HepG2 (cell line): ENCODE measurements around the gene STX8. TPM values are rescaled to one million over a fixed set of nuclear protein-coding genes. Genes with fewer than 3 reads are reported as not detected.

Source experiments
- ATAC-seq: fragments of 200-7000 bp; cut with Tn5 transposase; 3 replicates; pipeline ENCODE4 v1.9.1; 2020; ENCODE audit warnings: mild to moderate bottlenecking, moderate library complexity
- BruUV-seq: library from RNA; stranded (reverse); fragments of 400-500 nt; replicated peaks from 2 replicates; lab custom pipeline; 2021; lab: Mats Ljungman, UMichigan
- CTCF ChIA-PET: fragments of 300-600 bp; formaldehyde crosslinking; extraction: SDS; loops from one replicate; lab custom pipeline; 2021; ENCODE audit warnings: low total read pairs, inconsistent platforms, low intra/inter-chr PET ratio; lab: Yijun Ruan, JAX
- POLR2A ChIA-PET: fragments of 350-600 bp; sonication (Branson Sonifier 250); formaldehyde crosslinking; loops from one replicate; lab custom pipeline; 2020; ENCODE audit warnings: antibody characterized with exemption, inconsistent platforms; lab: Yijun Ruan, JAX
- DNase-seq: peaks from one replicate; pipeline ENCODE4 v3.0.0-alpha.2; 2015; ENCODE audit warnings: low spot score
- FAIRE-seq: peaks from 3 replicates; lab custom pipeline; 2011; peaks lifted over from hg19 to GRCh38; lab: Jason Lieb, UNC
- H2AFZ ChIP-seq: one replicate; pipeline ENCODE4 v1.6.1; 2011; ENCODE audit warnings: low read length, inconsistent platforms
- H3K27ac ChIP-seq: fragments of 300-600 bp; 3 replicates; pipeline ENCODE4 v1.8.0; 2011; ENCODE audit warnings: mixed run types, mild to moderate bottlenecking, mixed read lengths, low read length, inconsistent platforms; ENCODE audit not compliant: insufficient read depth; ENCODE audit errors: extremely low read length
- H3K27me3 ChIP-seq, 2 experiments: fragments of 200-600 bp in 1 of 2; 2 replicates in 1 of 2; 3 replicates in 1 of 2; pipeline versions ENCODE4 v1.6.0 to v1.8.0; 2011; ENCODE audit warnings: low read length in 2 of 2, mild to moderate bottlenecking in 2 of 2, moderate library complexity in 2 of 2, inconsistent platforms in 1 of 2; ENCODE audit not compliant: insufficient read depth in 2 of 2, control insufficient read depth in 1 of 2
- H3K36me3 ChIP-seq, 2 experiments: fragments of 200-600 bp in 1 of 2; replicated peaks in 1 of 2; 2 replicates in 1 of 2; 3 replicates in 1 of 2; pipeline versions ENCODE4 v1.5.1 to v1.8.0; 2011; ENCODE audit warnings: low read length in 2 of 2, inconsistent platforms in 1 of 2; ENCODE audit not compliant: insufficient read depth in 2 of 2, control insufficient read depth in 1 of 2
- H3K4me1 ChIP-seq: 2 replicates; pipeline ENCODE4 v1.5.1; 2012; ENCODE audit warnings: low read length, inconsistent platforms; ENCODE audit not compliant: insufficient read depth
- H3K4me2 ChIP-seq: 2 replicates; pipeline ENCODE4 v1.6.0; 2011; ENCODE audit warnings: low read depth, low read length, inconsistent platforms
- H3K4me3 ChIP-seq, 3 experiments: fragments of 200-600 bp in 1 of 3; sonication (generic), shearing (Covaris generic) in 1 of 3; replicated peaks in 1 of 3; 2 replicates each; pipeline ENCODE4 v1.5.1; 2011 to 2016; ENCODE audit warnings: low read length in 3 of 3, inconsistent platforms in 2 of 3, low read depth in 2 of 3, mild to moderate bottlenecking in 2 of 3, control low read depth in 1 of 3, mixed read lengths in 1 of 3; ENCODE audit not compliant: insufficient read depth in 1 of 3
- H3K79me2 ChIP-seq: one replicate; pipeline ENCODE4 v1.6.1; 2011; ENCODE audit warnings: low read length, inconsistent platforms; ENCODE audit not compliant: insufficient read depth
- H3K9ac ChIP-seq: 2 replicates; pipeline ENCODE4 v1.6.0; 2011; ENCODE audit warnings: mild to moderate bottlenecking, low read depth, low read length, inconsistent platforms; ENCODE audit not compliant: insufficient read depth
- H3K9me3 ChIP-seq: 2 replicates; pipeline ENCODE4 v1.5.1; 2012; ENCODE audit warnings: mild to moderate bottlenecking, low read length
- H4K20me1 ChIP-seq: 2 replicates; pipeline ENCODE4 v1.6.0; 2011; ENCODE audit warnings: inconsistent platforms, mild to moderate bottlenecking, low read length, moderate library complexity; ENCODE audit not compliant: insufficient read depth
- GATA4 ChIP-seq: sonication (generic); IDR thresholded peaks from 2 replicates; pipeline ENCODE4 v1.6.1; 2016; ENCODE audit warnings: antibody characterized with exemption, low read depth, borderline replicate concordance
- KLF16 ChIP-seq, 2 experiments: sonication (generic) in 1 of 2; formaldehyde crosslinking in 1 of 2; IDR thresholded peaks; 2 replicates each; pipeline versions ENCODE4 v1.6.1 to v1.8.0; 2016 to 2023; ENCODE audit warnings: missing genetic modification reagents in 2 of 2, missing compliant biosample characterization in 1 of 2
- SRSF1 ChIP-seq: fragments of 200-400 bp; formaldehyde crosslinking; optimal IDR thresholded peaks from 2 replicates; pipeline ENCODE3; 2017; ENCODE audit warnings: mild to moderate bottlenecking, low read depth, low read length, moderate library complexity
- ZNF354B ChIP-seq: sonication (generic); formaldehyde crosslinking; IDR thresholded peaks from 2 replicates; pipeline ENCODE4 v1.8.0; 2022; ENCODE audit warnings: mild to moderate bottlenecking, missing genetic modification reagents
- ZNF556 ChIP-seq: sonication (generic); formaldehyde crosslinking; IDR thresholded peaks from 2 replicates; pipeline ENCODE4 v1.4.0; 2020; ENCODE audit warnings: mild to moderate bottlenecking, missing genetic modification reagents, borderline replicate concordance
- WGBS: methylation state at CpG from one replicate; pipeline ENCODE4 v1.1.6; 2017; ENCODE audit warnings: low lambda C conversion rate; 5-methylcytosine and 5-hydroxymethylcytosine counted together
- in situ Hi-C: cut with HindIII; loops from 2 replicates; pipeline ENCODE4 v1.10.0; 2017; ENCODE audit warnings: low pct_unique_long_range_greater_than_20kb; ENCODE audit not compliant: extremely low pct_ligation_motif_present
- intact Hi-C: fragments of 100-400 bp; cut with micrococcal nuclease; formaldehyde crosslinking; loops from one replicate; pipeline ENCODE4 v1.10.0; 2022; ENCODE audit not compliant: unreplicated experiment
- polyA plus RNA-seq, 8 experiments: library from polyadenylated mRNA; depleted of rRNA in 3 of 8; stranded (reverse) in 7 of 8; unstranded in 1 of 8; fragments of >200 nt; fragmentation: Illumina TruSeq in 4 of 8; extraction: Trizol in 4 of 8; gene quantifications; 2 replicates each; pipeline versions ENCODE4 v1.2.1 to v1.2.3, GENCODE V29; 2011 to 2016; ENCODE audit warnings: low read depth in 4 of 8, missing spikeins in 1 of 8, mixed read lengths in 1 of 8; ENCODE audit not compliant: insufficient read depth in 1 of 8
- total RNA-seq, 5 experiments: library from RNA; depleted of rRNA; stranded (reverse); fragments of >200 nt; fragmentation: Illumina TruSeq; extraction: Trizol; gene quantifications; 2 replicates each; pipeline ENCODE4 v1.2.3, GENCODE V29; 2016; ENCODE audit warnings: low read depth in 1 of 5
- TF ChIP-seq, protein P1 (sequence below): sonication (generic); formaldehyde crosslinking; IDR thresholded peaks from 2 replicates; pipeline ENCODE4 v1.4.0; 2020; ENCODE audit warnings: missing genetic modification reagents; ENCODE audit errors: not compliant biosample characterization
- TF ChIP-seq, protein P2 (sequence below): sonication (generic); formaldehyde crosslinking; IDR thresholded peaks from 2 replicates; pipeline ENCODE4 v1.4.0; 2020; ENCODE audit warnings: missing genetic modification reagents
- TF ChIP-seq, protein P3 (sequence below): sonication (generic); formaldehyde crosslinking; IDR thresholded peaks from 2 replicates; pipeline ENCODE4 v1.8.0; 2022; ENCODE audit warnings: missing genetic modification reagents, mild to moderate bottlenecking, moderate library complexity, borderline replicate concordance
- TF ChIP-seq, protein P4 (sequence below): sonication (generic); formaldehyde crosslinking; IDR thresholded peaks from 2 replicates; pipeline ENCODE4 v1.8.1; 2023; ENCODE audit warnings: mild to moderate bottlenecking, missing genetic modification reagents
- TF ChIP-seq, protein P5 (sequence below): sonication (generic); formaldehyde crosslinking; IDR thresholded peaks from 2 replicates; pipeline ENCODE4 v1.5.1; 2020; ENCODE audit warnings: missing genetic modification reagents, mild to moderate bottlenecking, borderline replicate concordance
- TF ChIP-seq, protein P6 (sequence below), 2 experiments: sonication (generic) in 1 of 2; formaldehyde crosslinking in 1 of 2; IDR thresholded peaks; 2 replicates each; pipeline versions ENCODE4 v1.5.1 to v1.6.1; 2011 to 2020; ENCODE audit warnings: borderline replicate concordance in 1 of 2, low read depth in 1 of 2, low read length in 1 of 2, mild to moderate bottlenecking in 1 of 2, missing genetic modification reagents in 1 of 2, moderate library complexity in 1 of 2

The STX8 gene
- total and polyA plus RNA-seq, 2 of the 13 experiments (the other 11 are each of a cell fraction or from before 2014, with no cell fraction given), result 36.4 to 53.6 TPM

DNA sequence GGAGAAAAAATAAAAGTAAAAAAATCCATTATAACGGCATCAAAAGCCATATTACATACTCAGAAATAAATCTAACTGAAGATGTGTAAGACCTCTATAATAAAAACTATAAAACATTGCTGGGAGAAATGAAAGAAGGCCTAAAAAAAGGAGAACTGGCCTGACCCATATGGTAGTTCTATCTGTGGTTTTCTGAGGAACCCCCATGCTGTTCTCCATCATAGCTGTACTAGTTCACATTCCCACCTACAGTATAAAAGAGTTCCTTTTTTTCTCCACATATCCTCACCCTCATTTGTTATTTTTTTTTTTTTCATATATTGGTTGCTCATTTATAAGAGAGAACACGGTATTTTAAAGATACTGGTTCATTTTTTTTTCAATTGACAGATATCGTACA lies 191.8 kb downstream of the STX8 start:
- Histone ChIP-seq H3K27ac (no peak overlapping the region), H2AFZ (no peak overlapping the region), H4K20me1 (no peaks in the 10 kb centered on the region), H3K9me3 (no peaks in the 10 kb centered on the region), H3K79me2 (no peaks in the 10 kb centered on the region), H3K36me3 (no peaks in the 10 kb centered on the region), H3K27me3 (no peaks in the 10 kb centered on the region), H3K4me1 (0 out of 2 replicates have a peak, but pooled peaks cover 7% of the 10 kb centered on the region), H3K9ac (no peak overlapping the region), H3K4me3 (no peak overlapping the region), H3K4me2 (no peak overlapping the region)
- WGBS, result 94% methylated on average over 3 of the region's 3 CpGs
- FAIRE-seq (no peak), ATAC-seq (no peak), DNase-seq (no peak)
- ChIA-PET POLR2A (no interaction called here), CTCF (no interaction called here)
- intact Hi-C loops (no loop called here), in situ Hi-C loops (no loop called here)
- no TSS peak for BruUV-seq
- no peak for TF ChIP-seq ZNF556 (CRISPR knock-in tag)
- TF ChIP-seq, protein P1, sequence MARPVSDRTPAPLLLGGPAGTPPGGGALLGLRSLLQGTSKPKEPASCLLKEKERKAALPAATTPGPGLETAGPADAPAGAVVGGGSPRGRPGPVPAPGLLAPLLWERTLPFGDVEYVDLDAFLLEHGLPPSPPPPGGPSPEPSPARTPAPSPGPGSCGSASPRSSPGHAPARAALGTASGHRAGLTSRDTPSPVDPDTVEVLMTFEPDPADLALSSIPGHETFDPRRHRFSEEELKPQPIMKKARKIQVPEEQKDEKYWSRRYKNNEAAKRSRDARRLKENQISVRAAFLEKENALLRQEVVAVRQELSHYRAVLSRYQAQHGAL (CRISPR knock-in tag), result no peak
- TF ChIP-seq, protein P2, sequence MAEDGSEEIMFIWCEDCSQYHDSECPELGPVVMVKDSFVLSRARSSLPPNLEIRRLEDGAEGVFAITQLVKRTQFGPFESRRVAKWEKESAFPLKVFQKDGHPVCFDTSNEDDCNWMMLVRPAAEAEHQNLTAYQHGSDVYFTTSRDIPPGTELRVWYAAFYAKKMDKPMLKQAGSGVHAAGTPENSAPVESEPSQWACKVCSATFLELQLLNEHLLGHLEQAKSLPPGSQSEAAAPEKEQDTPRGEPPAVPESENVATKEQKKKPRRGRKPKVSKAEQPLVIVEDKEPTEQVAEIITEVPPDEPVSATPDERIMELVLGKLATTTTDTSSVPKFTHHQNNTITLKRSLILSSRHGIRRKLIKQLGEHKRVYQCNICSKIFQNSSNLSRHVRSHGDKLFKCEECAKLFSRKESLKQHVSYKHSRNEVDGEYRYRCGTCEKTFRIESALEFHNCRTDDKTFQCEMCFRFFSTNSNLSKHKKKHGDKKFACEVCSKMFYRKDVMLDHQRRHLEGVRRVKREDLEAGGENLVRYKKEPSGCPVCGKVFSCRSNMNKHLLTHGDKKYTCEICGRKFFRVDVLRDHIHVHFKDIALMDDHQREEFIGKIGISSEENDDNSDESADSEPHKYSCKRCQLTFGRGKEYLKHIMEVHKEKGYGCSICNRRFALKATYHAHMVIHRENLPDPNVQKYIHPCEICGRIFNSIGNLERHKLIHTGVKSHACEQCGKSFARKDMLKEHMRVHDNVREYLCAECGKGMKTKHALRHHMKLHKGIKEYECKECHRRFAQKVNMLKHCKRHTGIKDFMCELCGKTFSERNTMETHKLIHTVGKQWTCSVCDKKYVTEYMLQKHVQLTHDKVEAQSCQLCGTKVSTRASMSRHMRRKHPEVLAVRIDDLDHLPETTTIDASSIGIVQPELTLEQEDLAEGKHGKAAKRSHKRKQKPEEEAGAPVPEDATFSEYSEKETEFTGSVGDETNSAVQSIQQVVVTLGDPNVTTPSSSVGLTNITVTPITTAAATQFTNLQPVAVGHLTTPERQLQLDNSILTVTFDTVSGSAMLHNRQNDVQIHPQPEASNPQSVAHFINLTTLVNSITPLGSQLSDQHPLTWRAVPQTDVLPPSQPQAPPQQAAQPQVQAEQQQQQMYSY (CRISPR knock-in tag), result no peak
- TF ChIP-seq, protein P3, sequence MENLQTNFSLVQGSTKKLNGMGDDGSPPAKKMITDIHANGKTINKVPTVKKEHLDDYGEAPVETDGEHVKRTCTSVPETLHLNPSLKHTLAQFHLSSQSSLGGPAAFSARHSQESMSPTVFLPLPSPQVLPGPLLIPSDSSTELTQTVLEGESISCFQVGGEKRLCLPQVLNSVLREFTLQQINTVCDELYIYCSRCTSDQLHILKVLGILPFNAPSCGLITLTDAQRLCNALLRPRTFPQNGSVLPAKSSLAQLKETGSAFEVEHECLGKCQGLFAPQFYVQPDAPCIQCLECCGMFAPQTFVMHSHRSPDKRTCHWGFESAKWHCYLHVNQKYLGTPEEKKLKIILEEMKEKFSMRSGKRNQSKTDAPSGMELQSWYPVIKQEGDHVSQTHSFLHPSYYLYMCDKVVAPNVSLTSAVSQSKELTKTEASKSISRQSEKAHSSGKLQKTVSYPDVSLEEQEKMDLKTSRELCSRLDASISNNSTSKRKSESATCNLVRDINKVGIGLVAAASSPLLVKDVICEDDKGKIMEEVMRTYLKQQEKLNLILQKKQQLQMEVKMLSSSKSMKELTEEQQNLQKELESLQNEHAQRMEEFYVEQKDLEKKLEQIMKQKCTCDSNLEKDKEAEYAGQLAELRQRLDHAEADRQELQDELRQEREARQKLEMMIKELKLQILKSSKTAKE, result no peak
- TF ChIP-seq, protein P4, sequence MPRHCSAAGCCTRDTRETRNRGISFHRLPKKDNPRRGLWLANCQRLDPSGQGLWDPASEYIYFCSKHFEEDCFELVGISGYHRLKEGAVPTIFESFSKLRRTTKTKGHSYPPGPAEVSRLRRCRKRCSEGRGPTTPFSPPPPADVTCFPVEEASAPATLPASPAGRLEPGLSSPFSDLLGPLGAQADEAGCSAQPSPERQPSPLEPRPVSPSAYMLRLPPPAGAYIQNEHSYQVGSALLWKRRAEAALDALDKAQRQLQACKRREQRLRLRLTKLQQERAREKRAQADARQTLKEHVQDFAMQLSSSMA (CRISPR knock-in tag), result no peak
- TF ChIP-seq, protein P5, sequence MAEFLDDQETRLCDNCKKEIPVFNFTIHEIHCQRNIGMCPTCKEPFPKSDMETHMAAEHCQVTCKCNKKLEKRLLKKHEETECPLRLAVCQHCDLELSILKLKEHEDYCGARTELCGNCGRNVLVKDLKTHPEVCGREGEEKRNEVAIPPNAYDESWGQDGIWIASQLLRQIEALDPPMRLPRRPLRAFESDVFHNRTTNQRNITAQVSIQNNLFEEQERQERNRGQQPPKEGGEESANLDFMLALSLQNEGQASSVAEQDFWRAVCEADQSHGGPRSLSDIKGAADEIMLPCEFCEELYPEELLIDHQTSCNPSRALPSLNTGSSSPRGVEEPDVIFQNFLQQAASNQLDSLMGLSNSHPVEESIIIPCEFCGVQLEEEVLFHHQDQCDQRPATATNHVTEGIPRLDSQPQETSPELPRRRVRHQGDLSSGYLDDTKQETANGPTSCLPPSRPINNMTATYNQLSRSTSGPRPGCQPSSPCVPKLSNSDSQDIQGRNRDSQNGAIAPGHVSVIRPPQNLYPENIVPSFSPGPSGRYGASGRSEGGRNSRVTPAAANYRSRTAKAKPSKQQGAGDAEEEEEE (CRISPR knock-in tag), result no peak
- TF ChIP-seq GATA4, result no peak
- TF ChIP-seq, protein P6, sequence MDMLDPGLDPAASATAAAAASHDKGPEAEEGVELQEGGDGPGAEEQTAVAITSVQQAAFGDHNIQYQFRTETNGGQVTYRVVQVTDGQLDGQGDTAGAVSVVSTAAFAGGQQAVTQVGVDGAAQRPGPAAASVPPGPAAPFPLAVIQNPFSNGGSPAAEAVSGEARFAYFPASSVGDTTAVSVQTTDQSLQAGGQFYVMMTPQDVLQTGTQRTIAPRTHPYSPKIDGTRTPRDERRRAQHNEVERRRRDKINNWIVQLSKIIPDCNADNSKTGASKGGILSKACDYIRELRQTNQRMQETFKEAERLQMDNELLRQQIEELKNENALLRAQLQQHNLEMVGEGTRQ (IDR thresholded peaks at IDR 0.05; ENCODE audit: low read depth, low read length), result no peak
- TF ChIP-seq, protein P6 (CRISPR knock-in tag; IDR thresholded peaks at IDR 0.05; ENCODE audit: borderline replicate concordance), result no peak
- no peak for TF ChIP-seq SRSF1
- no peak for TF ChIP-seq KLF16 (CRISPR knock-in tag; IDR thresholded peaks at IDR 0.05)
- no peak for TF ChIP-seq ZNF354B
